OCI-M2 (cell line): ENCODE results near the gene TOX2.

ENCODE experiments used
- DNase-seq: peaks from one replicate; lab custom pipeline; 2025; ENCODE audit not compliant: unreplicated experiment; lab: John Stamatoyannopoulos, UW

Gene TOX2

GRCh38 chr20:43915211-43916072 is 790 bp downstream of the TOX2 start:
- no peak for DNase-seq

GRCh38 chr20:43916073-43916880 is 1.6 kb downstream of the TOX2 start:
- DNase-seq, result no peak

- no peak for DNase-seq
Measured at GRCh38 chr20:43916881-43917371, 2.3 kb downstream of the TOX2 start.

- DNase-seq, result no peak
Measured at GRCh38 chr20:43917380-43917779, 2.7 kb downstream of the TOX2 start.

- no peak for DNase-seq
Measured at GRCh38 chr20:43919686-43920403, 5.2 kb downstream of the TOX2 start.

- DNase-seq, result no peak
Measured at GRCh38 chr20:43920797-43921196, 6.1 kb downstream of the TOX2 start.

- DNase-seq, result no peak
Measured at GRCh38 chr20:43921227-43921780, 6.7 kb downstream of the TOX2 start.

DNA sequence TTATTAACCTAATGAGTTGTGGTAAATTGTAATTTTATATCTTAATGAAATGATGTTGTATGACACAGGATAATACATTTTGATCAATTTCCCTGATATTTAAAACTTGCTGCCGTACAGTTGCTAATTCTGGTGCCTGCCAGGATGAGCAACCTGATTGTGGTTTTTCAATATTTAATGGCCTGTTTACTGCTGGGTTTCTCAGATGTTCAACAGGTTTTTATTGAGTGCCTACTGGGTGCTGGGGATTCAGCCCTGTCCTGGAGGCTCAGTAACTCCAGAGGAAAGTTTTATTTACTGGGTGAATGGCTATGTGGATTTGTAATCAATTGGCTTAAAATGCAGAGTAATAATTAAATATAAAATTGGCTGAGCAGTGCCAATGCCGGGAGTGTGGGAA is 8.0 kb downstream of the TOX2 start:
- DNase-seq, result no peak

GRCh38 chr20:43923322-43923721 is 8.7 kb downstream of the TOX2 start:
- DNase-seq, result no peak

- DNase-seq, result no peak
Measured at GRCh38 chr20:43923917-43924316, 9.3 kb downstream of the TOX2 start.

DNA sequence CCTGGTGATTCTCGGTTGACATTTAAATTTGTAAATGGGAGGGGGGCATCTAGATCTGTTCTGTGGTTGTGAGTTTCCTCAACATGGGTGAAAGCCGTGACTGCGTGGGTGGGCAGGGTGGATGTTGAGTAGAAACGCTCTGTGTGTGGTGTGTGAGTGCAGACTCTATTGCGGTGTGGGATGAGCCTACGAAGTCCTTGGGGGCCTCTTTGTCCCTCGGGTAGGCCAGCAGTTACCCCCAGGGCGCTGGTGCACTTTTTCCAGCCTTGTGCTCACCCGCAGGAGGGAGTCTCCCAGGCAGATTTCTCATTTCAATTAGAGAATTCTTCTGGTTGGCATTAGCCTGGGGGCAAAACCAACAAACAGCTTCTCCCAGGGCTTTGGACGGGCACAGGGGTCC is 10.6 kb downstream of the TOX2 start:
- DNase-seq, result no peak

GRCh38 chr20:43925801-43926200 is 11.1 kb downstream of the TOX2 start:
- DNase-seq, result no peak

DNA sequence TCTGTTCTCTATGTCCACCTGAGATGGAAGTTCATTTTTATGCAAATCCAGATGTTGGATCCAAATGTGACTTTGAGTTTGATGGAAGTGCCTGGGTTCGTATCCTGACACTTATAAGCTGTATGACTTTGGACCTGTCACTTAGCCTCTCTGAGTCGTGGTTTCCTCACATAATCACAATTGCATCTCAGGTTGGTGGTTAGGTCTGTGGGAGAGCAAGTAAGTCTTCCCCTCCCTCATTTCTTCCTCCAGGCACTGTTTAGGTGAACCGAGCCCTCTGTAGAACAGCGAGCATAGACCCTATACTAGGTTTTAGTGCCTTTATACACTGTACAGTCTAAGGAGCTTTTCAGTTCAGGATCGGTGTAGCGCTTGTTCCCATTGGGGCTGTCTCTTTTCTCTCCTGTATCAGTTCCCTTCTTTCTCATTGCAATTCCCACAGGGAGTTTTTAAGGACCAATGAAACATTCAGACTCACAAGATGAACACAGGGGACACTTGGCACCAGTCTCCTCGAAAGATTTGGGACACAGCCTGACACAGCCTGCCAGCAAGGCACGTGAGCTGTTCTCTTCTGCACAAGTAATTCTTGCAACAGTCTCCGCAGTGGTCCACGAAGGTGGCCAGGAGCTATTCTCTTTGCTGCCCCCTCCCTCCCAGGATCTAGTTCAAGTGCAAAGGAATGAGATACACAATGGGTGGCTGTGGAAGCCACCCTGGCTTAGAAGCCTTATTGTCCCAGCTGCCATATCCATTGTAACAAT is 11.8 kb downstream of the TOX2 start:
- DNase-seq, result no peak

DNA sequence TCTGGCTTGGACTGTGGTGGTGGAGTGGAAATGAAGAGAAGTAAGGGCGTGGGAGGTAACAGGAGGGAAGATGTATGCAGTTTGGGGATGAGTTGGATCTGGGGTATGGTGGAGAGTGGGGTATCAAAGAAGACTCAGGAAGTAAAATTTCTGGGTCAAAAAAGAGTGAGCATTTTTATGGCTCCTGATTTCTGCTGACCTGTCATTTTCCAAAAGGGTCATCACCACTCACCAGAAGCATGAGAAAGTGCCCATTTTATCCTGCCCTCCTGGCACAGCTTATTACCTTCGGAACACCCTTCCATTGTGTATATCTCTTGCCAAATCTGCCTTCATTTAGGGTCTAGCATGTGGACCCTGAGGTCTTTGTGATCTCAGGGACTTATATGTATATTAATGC is 17.3 kb downstream of the TOX2 start:
- no peak for DNase-seq

DNA sequence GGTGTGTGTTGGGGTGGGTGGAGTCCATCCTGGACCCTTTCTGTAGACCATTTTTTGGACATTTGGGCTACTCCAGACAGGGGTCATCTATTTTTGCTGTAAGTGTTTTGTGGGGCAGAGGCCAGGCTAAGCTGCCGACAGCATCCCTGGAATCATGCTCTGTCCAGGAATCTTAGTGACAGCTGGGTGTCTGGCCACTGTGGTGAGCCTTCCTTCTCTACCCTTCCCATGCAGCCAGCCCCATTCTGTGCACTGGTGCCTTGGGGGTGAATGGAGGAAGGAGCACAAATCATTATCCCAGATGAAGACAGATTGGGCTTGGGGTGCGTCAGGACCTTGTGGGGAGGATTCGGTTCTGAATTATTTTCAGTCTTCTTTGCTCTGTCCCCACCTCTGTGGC is 20.2 kb downstream of the TOX2 start:
- no peak for DNase-seq

- no peak for DNase-seq
Measured at GRCh38 chr20:43936104-43936770, 21.6 kb downstream of the TOX2 start.

- DNase-seq, result no peak
Measured at GRCh38 chr20:43936805-43937204, 22.2 kb downstream of the TOX2 start.

- no peak for DNase-seq
Measured at GRCh38 chr20:43937591-43937990, 22.9 kb downstream of the TOX2 start.

GRCh38 chr20:43938017-43938655 is 23.5 kb downstream of the TOX2 start:
- no peak for DNase-seq
